ENCODE measurements around the gene BOD1. TPM values are rescaled to one million over a fixed set of nuclear protein-coding genes. Genes with fewer than 3 reads are reported as not detected.

Gene BOD1
- total and polyA plus RNA-seq, 10 of the 15 experiments (the other 5 are each of a cell fraction or from before 2014, with no cell fraction given), result 14.1 to 35.8 (median 29.6) TPM

- no peak overlapping the region for H3K9ac ChIP-seq (ENCODE audit: control insufficient read depth, insufficient read depth, low read length)
- FAIRE-seq, result no peak
- no peak for DNase-seq (ENCODE audit: low read depth, low spot score)
- RAD21 ChIA-PET (ENCODE audit: unreplicated experiment), result interaction anchor here (1.2 kb wide), 1 partner anchor 10 kb away, joined by 3 read pairs; no protein-coding TSS in a partner anchor
- ATAC-seq, result no peak
- no peak overlapping the region for H3K4me2 ChIP-seq (ENCODE audit: control insufficient read depth, insufficient read depth)
- CTCF ChIA-PET, result interaction anchor here (0.6 to 1.8 kb wide), 6 partner anchors 9 to 479 kb away, joined by 3 to 6 read pairs (median 4); no protein-coding TSS in a partner anchor
- 0 out of 2 replicates have a peak, but pooled peaks cover 2% of the 10 kb centered on the region for H4K20me1 ChIP-seq (ENCODE audit: control insufficient read depth, insufficient read depth)
- WGBS (ENCODE audit: insufficient coverage, insufficient replicate concordance, low lambda C conversion rate, missing lambda C conversion rate), result 88% methylated on average over 4 of the region's 4 CpGs
- peaks cover 12 to 38% of the 10 kb centered on the region in 2 experiments for H3K36me3 ChIP-seq (ENCODE audit: control insufficient read depth in 2 of 2, insufficient read depth in 2 of 2, low read length in 1 of 2)
- peaks cover 40% of the 10 kb centered on the region for H3K79me2 ChIP-seq (ENCODE audit: control insufficient read depth, insufficient read depth, low read length)
- SMC1A ChIA-PET (ENCODE audit: uncharacterized antibody, unreplicated experiment), result interaction anchor here (0.8 kb wide), 1 partner anchor 368 kb away, joined by 3 read pairs; no protein-coding TSS in a partner anchor
- in situ Hi-C loops (cut with MboI), result no loop called here
- TF ChIP-seq PKNOX1 (IDR thresholded peaks at IDR 0.05), result no peak
- no peak for TF ChIP-seq EGR1 (IDR thresholded peaks at IDR 0.05; ENCODE audit: borderline replicate concordance in 1 of 2, low read depth in 2 of 2, low read length in 2 of 2)
- no peak for TF ChIP-seq FOS (IDR thresholded peaks at IDR 0.05; ENCODE audit: borderline replicate concordance, extremely low read depth, insufficient read length)
- TF ChIP-seq HSF1 (IDR thresholded peaks at IDR 0.05; ENCODE audit: low read depth, low read length), result no peak
- no peak for TF ChIP-seq PRDM15 (CRISPR knock-in tag; IDR thresholded peaks at IDR 0.05)
- TF ChIP-seq ATF2 (IDR thresholded peaks at IDR 0.05; ENCODE audit: low read length), result no peak
- no peak for TF ChIP-seq SMC3 (IDR thresholded peaks at IDR 0.05; ENCODE audit: borderline replicate concordance, low read length)
- TF ChIP-seq BCL11A (IDR thresholded peaks at IDR 0.05; ENCODE audit: low read depth, low read length), result no peak
- no peak for TF ChIP-seq RAD21 (IDR thresholded peaks at IDR 0.05; ENCODE audit: insufficient read depth, low read depth, low read length)
- no peak for TF ChIP-seq SP1 (IDR thresholded peaks at IDR 0.05; ENCODE audit: low read depth, low read length)
- TF ChIP-seq NFYA (IDR thresholded peaks at IDR 0.05; ENCODE audit: borderline replicate concordance, low read depth, low read length), result no peak
- no peak for TF ChIP-seq KDM1A (IDR thresholded peaks at IDR 0.05; ENCODE audit: borderline replicate concordance)
- peaks cover 9% of the 10 kb centered on the region for H3K4me1 ChIP-seq (ENCODE audit: control insufficient read depth, insufficient read depth, low read length)
- H3K4me3 ChIP-seq, result no peak overlapping the region
- H3K27ac ChIP-seq (ENCODE audit: control insufficient read depth, insufficient read depth), result no peak overlapping the region
- no peaks in the 10 kb centered on the region for H3K27me3 ChIP-seq (replicated peaks in 1 of 2; ENCODE audit: control insufficient read depth in 2 of 2, insufficient read depth in 2 of 2, low read length in 1 of 2)
- intact Hi-C loops (cut with micrococcal nuclease; ENCODE audit: unreplicated experiment), result no loop called here
- no TSS peak for BruUV-seq (replicated peaks)
- no peaks in the 10 kb centered on the region for H3K9me3 ChIP-seq (replicated peaks; ENCODE audit: control insufficient read depth, insufficient read depth, low read length)
- POLR2A ChIA-PET, result no interaction called here
- H2AFZ ChIP-seq (ENCODE audit: control insufficient read depth, low read depth, low read length), result no peak overlapping the region
Observed at GRCh38 chr5:173611706-173612105, 4.7 kb downstream of the BOD1 start.

All from GM12878 (cell line).